H1 (cell line): Measurements from ENCODE around the gene ADGRD2. TPM values are rescaled to one million over a fixed set of nuclear protein-coding genes. Genes with fewer than 3 reads are reported as not detected.

ENCODE experiments used
- CTCF ChIP-seq, 3 experiments: IDR thresholded peaks; 1 replicate in 2 of 3; 2 replicates in 1 of 3; pipeline versions ENCODE4 v1.5.1 to v1.6.1; 2011; ENCODE audit warnings: low read length in 3 of 3, mild to moderate bottlenecking in 3 of 3, inconsistent platforms in 2 of 3, low read depth in 1 of 3, moderate library complexity in 1 of 3; ENCODE audit not compliant: insufficient read depth in 1 of 3; ENCODE audit errors: control extremely low read depth in 1 of 3
- SAP30 ChIP-seq: fragments of 300-600 bp; sonication (generic); IDR thresholded peaks from 2 replicates; pipeline ENCODE4 v1.7.1; 2012; ENCODE audit warnings: low read length, moderate library complexity, mild to moderate bottlenecking, inconsistent platforms; ENCODE audit not compliant: insufficient read depth, insufficient replicate concordance
- SIX5 ChIP-seq: IDR thresholded peaks from 2 replicates; pipeline ENCODE4 v1.6.1; 2011; ENCODE audit warnings: mild to moderate bottlenecking, low read depth, low read length
- TEAD4 ChIP-seq: IDR thresholded peaks from 2 replicates; pipeline ENCODE4 v1.6.1; 2012; ENCODE audit warnings: low read depth, low read length, inconsistent platforms, mixed read lengths
- polyA plus RNA-seq, 7 experiments: library from polyadenylated mRNA; depleted of rRNA in 3 of 7; stranded (reverse) in 5 of 7; unstranded in 2 of 7; fragments of >200 nt in 5 of 7; fragments of 200-250 nt in 2 of 7; gene quantifications; 1 replicate in 5 of 7; 2 replicates in 1 of 7; 4 replicates in 1 of 7; pipeline versions ENCODE4 v1.2.1 to v1.2.3, GENCODE V29; 2011 to 2013; ENCODE audit warnings: missing spikeins in 2 of 7, mixed read lengths in 2 of 7
- total RNA-seq: library from RNA; stranded (reverse); fragmentation: NEBNext Ultra II Directional; extraction: Animal tissue kit (Norgen Biotek cat#: 25700); gene quantifications from 2 replicates; pipeline ENCODE4 v1.2.1, GENCODE V29; 2021

Gene ADGRD2
- total and polyA plus RNA-seq, 2 of the 8 experiments (the other 6 are each of a cell fraction or from before 2014, with no cell fraction given): 0.41 to 1.4 TPM

GRCh38 chr9:124428751-124429529, 21.3 kb upstream of the ADGRD2 start (continued):
- TF ChIP-seq CTCF (IDR thresholded peaks at IDR 0.05; ENCODE audit: control extremely low read depth in 1 of 3, insufficient read depth in 1 of 3, low read depth in 1 of 3, low read length in 3 of 3) (no peak), SAP30 (no peak), TEAD4 (no peak), SIX5 (no peak)
